Measurements from ENCODE around the gene RHOBTB1.
"Not testable (repeated sequence)": the region's sequence is repeated elsewhere in the genome, so short reads cannot be mapped to it uniquely, and the experiment has no call there.

RHOBTB1 gene

GRCh38 chr10:60907236-60907635 lies 36.7 kb downstream of the RHOBTB1 start:
- TF ChIP-seq CTCF (IDR thresholded peaks at IDR 0.05) = no peak
- no peak for DNase-seq (ENCODE audit: low spot score)
- Histone ChIP-seq H3K4me3 (no peak overlapping the region), H3K27ac (no peak overlapping the region)

- DNase-seq (ENCODE audit: low spot score); H3K4me3 ChIP-seq: not testable (repeated sequence)
- peak overlapping the region in 1 of 2 donors; percentile 40 for H3K27ac ChIP-seq
Observed at GRCh38 chr10:60906825-60907224, 37.2 kb downstream of the RHOBTB1 start.

GRCh38 chr10:60906411-60906810 lies 37.6 kb downstream of the RHOBTB1 start:
- no peak overlapping the region for H3K4me3 ChIP-seq
- no peak for TF ChIP-seq CTCF (IDR thresholded peaks at IDR 0.05)
- DNase-seq (ENCODE audit: low spot score) = no peak
- peak overlapping the region; percentile 40 to 56 for H3K27ac ChIP-seq

- DNase-seq (ENCODE audit: low spot score) = peak; percentile 82
- Histone ChIP-seq H3K4me3 (no peak overlapping the region), H3K27ac (peak overlapping the region; percentile 40 to 56)
- TF ChIP-seq CTCF (IDR thresholded peaks at IDR 0.05) = no peak
Observed at GRCh38 chr10:60905580-60905979, 38.4 kb downstream of the RHOBTB1 start.

- H3K4me3 ChIP-seq = no peak overlapping the region
- peak overlapping the region; percentile 11 to 20 for H3K27ac ChIP-seq
- DNase-seq (ENCODE audit: low spot score) = no peak
- TF ChIP-seq CTCF (IDR thresholded peaks at IDR 0.05) = no peak
Observed at GRCh38 chr10:60903096-60903495, 40.9 kb downstream of the RHOBTB1 start.

- H3K27ac ChIP-seq = peak overlapping the region; percentile 59 to 74
- no peak overlapping the region for H3K4me3 ChIP-seq
- TF ChIP-seq CTCF (IDR thresholded peaks at IDR 0.05) = no peak
- DNase-seq (ENCODE audit: low spot score) = no peak
Observed at GRCh38 chr10:60901561-60902235, 42.3 kb downstream of the RHOBTB1 start.

- DNase-seq (ENCODE audit: low spot score) = no peak
- TF ChIP-seq CTCF (IDR thresholded peaks at IDR 0.05) = no peak
- Histone ChIP-seq H3K4me3 (no peak overlapping the region), H3K27ac (no peak overlapping the region)
Observed at GRCh38 chr10:60899266-60899665, 44.7 kb downstream of the RHOBTB1 start.
